Renal cortex interstitium (tissue), 15 donors: ENCODE results near the gene SLITRK4. TPM values are rescaled to one million over a fixed set of nuclear protein-coding genes. Genes with fewer than 3 reads are reported as not detected.

Source experiments
- DNase-seq, 11 donors: peaks; one replicate each; pipeline ENCODE4 v3.0.0-alpha.2; 2013; ENCODE audit warnings: low read depth in 9 of 11, low spot score in 4 of 11; ENCODE audit errors: extremely low read depth in 1 of 11
- long read RNA-seq, 16 experiments: transcript quantifications; one replicate each; lab custom pipeline, GENCODE V29; 2026
- polyA plus RNA-seq, 3 donors: library from polyadenylated mRNA; unstranded; fragments of 120-200 nt; gene quantifications; one replicate each; pipeline ENCODE4 v1.2.1, GENCODE V29; 2013; ENCODE audit not compliant: insufficient read length in 3 of 3

SLITRK4 gene
- polyA plus RNA-seq: 10 to 100 TPM; 14.7 to 17.1 (median 15.1) TPM
- long read RNA-seq, donor 1, partial matches to known transcripts: 0 of 2 reads
- long read RNA-seq, donor 1, other reads (novel, unspliced or antisense): 0 of 2 reads
- long read RNA-seq, donor 2, partial matches to known transcripts: 0 of 4 reads
- long read RNA-seq, donor 2, other reads (novel, unspliced or antisense): 0 of 4 reads
- long read RNA-seq, donor 3, transcript SLITRK4-201 (2 exons, 3,357 nt): major isoform, 5 of 5 reads
- long read RNA-seq, donor 3, partial matches to known transcripts: 0 of 5 reads
- long read RNA-seq, donor 3, other reads (novel, unspliced or antisense): 0 of 5 reads
- long read RNA-seq, donor 4, partial matches to known transcripts: 0 of 6 reads
- long read RNA-seq, donor 4, other reads (novel, unspliced or antisense): 0 of 6 reads
- long read RNA-seq, donor 5, transcript SLITRK4-201 (2 exons, 3,357 nt): major isoform, 5 of 9 reads
- long read RNA-seq, donor 5, partial matches to known transcripts: 0 of 9 reads
- long read RNA-seq, donor 5, other reads (novel, unspliced or antisense): 0 of 9 reads
- long read RNA-seq, donor 6, transcript SLITRK4-201 (2 exons, 3,357 nt): major isoform, 8 of 11 reads
- long read RNA-seq, donor 6, partial matches to known transcripts: 0 of 11 reads
- long read RNA-seq, donor 6, other reads (novel, unspliced or antisense): 0 of 11 reads
- long read RNA-seq, donor 7, partial matches to known transcripts: 0 of 4 reads
- long read RNA-seq, donor 7, other reads (novel, unspliced or antisense): 0 of 4 reads
- long read RNA-seq, donor 8, transcript SLITRK4-201 (2 exons, 3,357 nt): major isoform, 7 of 13 reads
- long read RNA-seq, donor 8, transcript SLITRK4-202 (2 exons, 3,074 nt): minor isoform, 6 of 13 reads
- long read RNA-seq, donor 8, partial matches to known transcripts: 0 of 13 reads
- long read RNA-seq, donor 8, other reads (novel, unspliced or antisense): 0 of 13 reads
- long read RNA-seq, donor 9, partial matches to known transcripts: 0 of 6 reads
- long read RNA-seq, donor 9, other reads (novel, unspliced or antisense): 0 of 6 reads
- long read RNA-seq, donor 10, transcript SLITRK4-201 (2 exons, 3,357 nt): major isoform, 6 of 9 reads
- long read RNA-seq, donor 10, partial matches to known transcripts: 0 of 9 reads
- long read RNA-seq, donor 10, other reads (novel, unspliced or antisense): 0 of 9 reads
- long read RNA-seq, donor 11, partial matches to known transcripts: 0 of 6 reads
- long read RNA-seq, donor 11, other reads (novel, unspliced or antisense): 0 of 6 reads
- long read RNA-seq, donor 12, partial matches to known transcripts: 0 of 2 reads
- long read RNA-seq, donor 12, other reads (novel, unspliced or antisense): 0 of 2 reads
- long read RNA-seq, donor 13, full-length matches to known transcripts: 4 of 4 reads
- long read RNA-seq, donor 13, partial matches to known transcripts: 0 of 4 reads
- long read RNA-seq, donor 13, other reads (novel, unspliced or antisense): 0 of 4 reads
- long read RNA-seq, donor 14, transcript SLITRK4-201 (2 exons, 3,357 nt): major isoform, 5 of 8 reads
- long read RNA-seq, donor 14, partial matches to known transcripts: 0 of 8 reads
- long read RNA-seq, donor 14, other reads (novel, unspliced or antisense): 0 of 8 reads
- long read RNA-seq, donor 15, partial matches to known transcripts: 0 of 1 reads
- long read RNA-seq, donor 15, other reads (novel, unspliced or antisense): 0 of 1 reads
- long read RNA-seq, donor 16, transcript SLITRK4-202 (2 exons, 3,074 nt): major isoform, 7 of 13 reads
- long read RNA-seq, donor 16, transcript SLITRK4-201 (2 exons, 3,357 nt): minor isoform, 6 of 13 reads
- long read RNA-seq, donor 16, partial matches to known transcripts: 0 of 13 reads
- long read RNA-seq, donor 16, other reads (novel, unspliced or antisense): 0 of 13 reads

- DNase-seq: peak in 3 of 11 donors; percentile 27 to 49 (median 41)
These were observed at the start of gene SLITRK4 for GRCh38 chrX:143635915-143636314. Gene SLITRK4 (minus strand): TSS chrX:143636101. CDS start chrX:143631108, 4,993 bp downstream.

DNA sequence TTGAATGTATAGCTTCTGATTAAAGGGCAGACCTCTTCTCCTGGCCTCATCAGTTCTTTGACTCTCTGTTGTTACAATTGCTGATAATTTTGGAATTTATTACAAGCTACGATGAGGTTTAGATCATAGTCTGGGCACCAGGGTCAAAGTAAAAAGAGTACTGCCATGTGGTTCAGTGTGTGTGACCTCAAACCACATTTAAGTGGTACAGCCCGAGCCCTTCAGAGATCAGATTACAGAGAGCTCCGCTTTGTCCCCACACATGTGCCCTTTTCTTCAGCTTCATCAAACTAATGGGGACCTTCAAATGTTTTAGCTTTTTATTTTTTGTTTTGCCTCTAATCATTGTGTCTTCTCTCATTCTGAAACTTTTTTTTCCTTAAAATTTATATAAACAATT, 47.6 kb upstream of the SLITRK4 start:
- no peak for DNase-seq

- no peak for DNase-seq
These were observed 39.0 kb upstream of the SLITRK4 start for GRCh38 chrX:143674926-143675325.

DNA sequence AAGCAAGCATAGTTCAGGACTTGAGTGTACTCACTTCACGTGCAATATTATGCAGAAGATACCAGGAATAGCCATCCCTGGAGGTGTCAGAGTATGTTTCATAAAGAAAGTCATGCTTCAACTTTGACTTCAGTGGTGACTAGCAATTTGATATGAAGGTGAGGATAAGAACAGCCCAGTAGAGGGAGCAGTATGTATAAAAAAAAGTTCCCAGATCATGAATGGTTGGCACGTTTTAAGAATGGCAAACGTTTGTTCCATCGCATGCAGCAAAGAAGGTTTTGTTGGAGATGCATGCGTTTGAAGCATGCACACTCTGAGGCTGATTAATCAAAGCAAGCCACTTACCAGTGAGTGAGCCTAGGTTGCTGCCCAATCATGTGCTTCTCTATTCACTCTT, 33.5 kb upstream of the SLITRK4 start:
- peak in 1 of 11 donors; percentile 7 for DNase-seq

DNA sequence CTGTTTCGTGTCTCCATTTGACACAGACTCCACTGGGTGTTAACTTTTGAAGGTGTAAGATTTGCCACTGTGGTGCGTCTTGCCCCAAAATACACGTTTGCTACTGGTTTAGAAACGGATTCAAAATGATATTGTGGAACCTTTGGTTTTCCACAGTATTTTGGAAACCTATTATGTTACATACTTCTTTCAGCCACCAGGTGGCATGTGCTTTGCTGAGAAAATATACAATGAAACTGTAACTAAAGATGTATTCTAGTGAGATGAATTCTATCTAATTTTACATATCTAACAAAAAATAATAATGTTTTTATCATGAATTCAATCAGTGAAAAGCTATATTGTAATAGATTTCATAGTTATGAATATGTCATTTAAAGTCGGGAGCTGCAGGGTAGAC, 28.4 kb upstream of the SLITRK4 start:
- no peak for DNase-seq

DNA sequence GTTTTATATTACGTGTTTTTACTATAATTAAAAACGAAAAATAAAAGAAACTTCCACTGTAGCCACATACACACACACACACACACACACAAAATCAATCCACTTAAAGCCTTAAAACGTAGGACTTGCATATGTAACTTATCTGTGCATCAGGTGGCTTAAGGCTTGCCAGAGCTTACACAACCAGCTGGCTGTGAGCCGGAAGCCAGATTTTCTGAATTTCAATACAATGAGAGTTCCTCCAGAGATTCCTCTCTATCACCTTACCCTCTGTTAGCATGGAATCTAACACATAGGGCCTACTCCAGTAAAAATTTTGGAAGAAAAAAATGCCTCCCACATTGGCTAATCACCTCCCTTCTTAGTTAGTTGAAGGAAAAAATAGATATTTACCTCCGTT, 27.9 kb upstream of the SLITRK4 start:
- no peak for DNase-seq

GRCh38 chrX:143661286-143661685, 25.4 kb upstream of the SLITRK4 start:
- no peak for DNase-seq

GRCh38 chrX:143648705-143649104, 12.8 kb upstream of the SLITRK4 start:
- DNase-seq: no peak

- DNase-seq: no peak
These were observed 6.5 kb upstream of the SLITRK4 start for GRCh38 chrX:143642426-143642825.

- DNase-seq: peak in 1 of 11 donors; percentile 5
These were observed 930 bp upstream of the SLITRK4 start for GRCh38 chrX:143636831-143637230.

- DNase-seq: peak in 2 of 11 donors; percentile 8 to 11
These were observed 1.0 kb downstream of the SLITRK4 start for GRCh38 chrX:143634663-143635455.

GRCh38 chrX:143634309-143634662, 1.6 kb downstream of the SLITRK4 start:
- DNase-seq: peak in 1 of 11 donors; percentile 3

- peak in 2 of 11 donors; percentile 7 to 19 for DNase-seq
These were observed 2.2 kb downstream of the SLITRK4 start for GRCh38 chrX:143633461-143634308.

DNA sequence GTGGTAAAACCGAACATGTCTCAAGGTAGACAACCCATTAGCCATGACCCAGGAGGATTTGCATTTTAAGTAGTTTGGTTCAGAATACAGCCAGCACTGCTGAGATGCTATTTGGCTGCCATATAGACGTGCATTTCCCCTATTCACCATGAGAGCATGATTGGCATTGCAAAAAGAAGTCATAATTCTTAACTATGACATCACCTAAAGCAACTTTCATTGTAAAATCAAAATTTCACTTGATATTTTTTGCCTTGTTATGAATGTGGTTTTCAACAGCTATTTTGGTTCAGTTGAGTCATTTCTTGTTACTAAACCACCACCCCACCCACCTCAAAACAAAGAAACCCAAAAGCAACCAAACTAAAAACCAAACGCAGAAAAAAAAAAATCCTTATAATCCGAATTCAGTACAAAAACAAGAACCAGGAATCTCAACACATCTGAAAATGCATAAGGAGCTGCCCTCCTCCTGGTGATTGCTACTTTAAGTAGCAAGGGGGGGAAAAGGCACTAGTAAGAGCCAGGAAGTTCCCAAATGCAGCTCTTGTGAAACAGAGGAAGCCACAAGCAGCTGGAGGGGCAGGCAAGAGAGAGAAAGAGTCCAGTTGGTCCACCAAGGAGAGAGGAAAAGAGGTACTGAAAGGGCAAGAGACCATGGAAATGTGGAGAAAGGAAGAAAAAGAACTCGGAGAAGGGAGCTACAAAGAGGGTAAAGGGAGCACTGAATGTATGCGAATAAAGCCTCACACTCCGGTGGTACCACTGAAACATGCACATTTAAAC, 3.1 kb downstream of the SLITRK4 start:
- no peak for DNase-seq

GRCh38 chrX:143623657-143624056, 12.2 kb downstream of the SLITRK4 start:
- DNase-seq: no peak
